Bronchial epithelial cell (primary cell): ENCODE results near the gene ZNF497. TPM values are rescaled to one million over a fixed set of nuclear protein-coding genes. Genes with fewer than 3 reads are reported as not detected.

Source experiments
- DNase-seq: peaks from one replicate; pipeline ENCODE4 v3.0.0-alpha.2; 2010; ENCODE audit warnings: low read depth
- FAIRE-seq: peaks from 2 replicates; lab custom pipeline; 2011; peaks lifted over from hg19 to GRCh38; lab: Jason Lieb, UNC
- H3K27me3 ChIP-seq: 2 replicates; pipeline ENCODE4 v1.5.1; 2011; ENCODE audit warnings: low read length; ENCODE audit not compliant: control insufficient read depth, insufficient read depth
- H3K36me3 ChIP-seq: 2 replicates; pipeline ENCODE4 v1.5.1; 2011; ENCODE audit warnings: low read length; ENCODE audit not compliant: control insufficient read depth, insufficient read depth
- H3K4me3 ChIP-seq: 2 replicates; pipeline ENCODE4 v1.5.1; 2011; ENCODE audit warnings: mild to moderate bottlenecking, low read depth, low read length, control low read depth
- total RNA-seq: library from RNA; depleted of rRNA; stranded (reverse); fragments of >200 nt; gene quantifications from 2 replicates; pipeline ENCODE4 v1.2.1, GENCODE V29; 2014
- TF ChIP-seq, protein P1 (sequence below): IDR thresholded peaks from 2 replicates; pipeline ENCODE4 v1.5.1; 2011; ENCODE audit warnings: mild to moderate bottlenecking, moderate library complexity, low read length, control low read depth, inconsistent platforms; ENCODE audit not compliant: insufficient read depth, severe bottlenecking

Gene ZNF497
- total RNA-seq, 1 donor from 2014 or later, result 0.53 TPM

DNA sequence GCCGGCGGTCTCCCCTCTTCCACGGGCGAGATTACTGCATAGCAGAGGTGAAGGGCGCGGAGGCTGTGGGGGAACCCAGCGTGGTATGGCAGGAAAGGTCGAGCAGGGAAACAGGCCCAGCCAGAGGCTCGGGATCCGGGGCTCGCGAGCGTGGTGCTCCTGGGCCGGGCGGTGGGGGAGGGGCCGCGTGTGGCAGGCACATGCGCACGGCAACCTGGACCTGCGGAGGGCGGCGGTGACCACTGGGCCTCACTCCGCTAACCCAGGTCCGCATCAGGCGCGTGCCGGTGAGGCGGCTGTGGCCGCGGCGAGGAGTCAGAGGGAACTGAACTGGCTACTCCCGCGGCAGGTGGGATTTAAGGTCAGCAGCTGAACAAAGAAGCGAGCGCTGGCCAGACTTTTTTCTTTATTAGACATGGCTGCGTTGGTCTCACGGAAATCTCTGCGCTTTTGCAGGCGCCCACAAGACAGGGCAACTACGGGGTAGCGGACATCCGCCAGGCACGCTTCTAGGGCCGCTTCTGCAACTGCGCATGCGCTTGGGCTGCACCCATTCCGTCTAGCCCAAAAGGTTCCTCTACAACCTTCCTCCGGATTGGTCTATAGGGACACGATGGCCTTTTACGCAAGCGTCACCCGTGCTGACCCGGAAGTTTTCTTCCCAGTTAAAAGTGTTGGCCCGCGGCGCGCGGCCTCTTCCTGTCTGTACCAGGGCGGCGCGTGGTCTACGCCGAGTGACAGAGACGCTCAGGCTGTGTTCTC lies 24.2 kb upstream of the ZNF497 start, which contains the start of gene RPS5:
Gene RPS5 (plus strand): TSS at position 694 of the 762 bp plus-strand sequence. CDS start 869 bp downstream, outside the sequence.
- H3K36me3 ChIP-seq, result peaks cover 12% of the 10 kb centered on the region
- peak; percentile 97 for DNase-seq
- peak within 1 kb of the TSS; percentile 59 for H3K4me3 ChIP-seq
- FAIRE-seq, result peak; percentile 89
- TF ChIP-seq, protein P1, sequence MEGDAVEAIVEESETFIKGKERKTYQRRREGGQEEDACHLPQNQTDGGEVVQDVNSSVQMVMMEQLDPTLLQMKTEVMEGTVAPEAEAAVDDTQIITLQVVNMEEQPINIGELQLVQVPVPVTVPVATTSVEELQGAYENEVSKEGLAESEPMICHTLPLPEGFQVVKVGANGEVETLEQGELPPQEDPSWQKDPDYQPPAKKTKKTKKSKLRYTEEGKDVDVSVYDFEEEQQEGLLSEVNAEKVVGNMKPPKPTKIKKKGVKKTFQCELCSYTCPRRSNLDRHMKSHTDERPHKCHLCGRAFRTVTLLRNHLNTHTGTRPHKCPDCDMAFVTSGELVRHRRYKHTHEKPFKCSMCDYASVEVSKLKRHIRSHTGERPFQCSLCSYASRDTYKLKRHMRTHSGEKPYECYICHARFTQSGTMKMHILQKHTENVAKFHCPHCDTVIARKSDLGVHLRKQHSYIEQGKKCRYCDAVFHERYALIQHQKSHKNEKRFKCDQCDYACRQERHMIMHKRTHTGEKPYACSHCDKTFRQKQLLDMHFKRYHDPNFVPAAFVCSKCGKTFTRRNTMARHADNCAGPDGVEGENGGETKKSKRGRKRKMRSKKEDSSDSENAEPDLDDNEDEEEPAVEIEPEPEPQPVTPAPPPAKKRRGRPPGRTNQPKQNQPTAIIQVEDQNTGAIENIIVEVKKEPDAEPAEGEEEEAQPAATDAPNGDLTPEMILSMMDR, result no peak
- no peaks in the 10 kb centered on the region for H3K27me3 ChIP-seq

DNA sequence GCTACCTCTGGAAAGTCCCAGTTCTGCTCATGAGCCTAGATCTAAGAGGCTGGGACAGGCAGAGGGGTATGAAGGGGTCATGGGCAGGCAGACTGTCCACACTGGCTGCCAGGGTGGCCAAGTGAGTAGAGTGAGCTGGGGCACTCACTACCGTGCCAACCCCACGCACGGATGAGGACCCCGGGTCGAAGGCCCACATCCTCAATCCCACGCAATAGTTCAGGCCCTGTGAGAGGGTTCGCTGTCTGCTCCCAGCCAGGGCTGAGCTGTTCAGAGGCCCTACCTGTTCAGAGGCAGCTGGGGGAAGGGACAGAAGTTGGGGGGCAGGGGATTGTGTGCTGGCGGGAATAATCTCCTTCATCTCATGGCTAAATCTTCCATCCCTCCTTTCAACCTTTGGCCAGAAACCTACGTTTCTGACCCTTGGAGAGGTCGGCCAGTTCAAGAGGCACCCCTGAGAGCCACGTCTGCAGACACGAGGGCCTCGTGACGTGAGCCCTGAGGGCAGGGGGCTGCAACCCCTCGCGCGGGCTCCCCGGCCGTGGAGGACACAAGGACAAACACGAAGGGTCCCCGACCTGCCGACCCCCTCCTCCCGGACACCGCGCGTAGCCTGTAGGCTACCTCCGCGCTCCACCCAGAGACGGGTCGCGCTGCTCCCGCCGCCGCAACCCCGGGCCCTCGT lies 23.5 kb upstream of the ZNF497 start:
- TF ChIP-seq, protein P1, result no peak
- FAIRE-seq, result no peak
- H3K4me3 ChIP-seq, result peak overlapping the region; percentile 59
- peaks cover 10% of the 10 kb centered on the region for H3K36me3 ChIP-seq
- H3K27me3 ChIP-seq, result no peaks in the 10 kb centered on the region
- DNase-seq, result no peak

DNA sequence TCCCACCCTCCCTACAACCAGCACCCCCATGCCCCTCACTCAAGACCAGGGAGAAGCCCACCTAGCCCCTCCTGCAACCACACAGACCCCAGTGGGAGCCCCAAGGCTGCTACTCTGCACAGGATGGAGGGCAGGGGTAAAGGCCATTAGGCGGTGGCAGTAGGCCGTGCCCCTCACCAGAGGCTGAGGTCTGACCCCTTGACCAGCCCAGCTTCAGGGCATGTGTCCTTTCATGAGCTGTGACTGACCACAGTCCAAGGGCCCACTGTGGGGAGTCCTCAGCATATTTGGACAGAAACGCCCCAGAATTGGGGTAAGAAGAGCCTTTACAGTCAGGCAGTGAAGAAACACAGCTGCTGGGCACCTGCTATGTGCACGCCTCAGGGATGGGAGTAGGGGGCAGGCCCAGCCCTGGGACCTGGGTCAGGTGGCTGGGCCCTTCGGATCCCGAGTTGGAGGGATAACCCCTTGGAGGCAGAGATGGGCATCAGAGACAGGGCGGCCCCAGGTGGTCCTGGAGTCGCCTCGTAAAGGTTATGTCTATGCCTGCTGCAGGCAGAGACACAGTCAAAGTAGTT lies 22.9 kb upstream of the ZNF497 start:
- Histone ChIP-seq H3K27me3 (no peaks in the 10 kb centered on the region), H3K4me3 (peak overlapping the region; percentile 59), H3K36me3 (peaks cover 6% of the 10 kb centered on the region)
- FAIRE-seq (no peak), DNase-seq (no peak)
- TF ChIP-seq, protein P1, result no peak

DNA sequence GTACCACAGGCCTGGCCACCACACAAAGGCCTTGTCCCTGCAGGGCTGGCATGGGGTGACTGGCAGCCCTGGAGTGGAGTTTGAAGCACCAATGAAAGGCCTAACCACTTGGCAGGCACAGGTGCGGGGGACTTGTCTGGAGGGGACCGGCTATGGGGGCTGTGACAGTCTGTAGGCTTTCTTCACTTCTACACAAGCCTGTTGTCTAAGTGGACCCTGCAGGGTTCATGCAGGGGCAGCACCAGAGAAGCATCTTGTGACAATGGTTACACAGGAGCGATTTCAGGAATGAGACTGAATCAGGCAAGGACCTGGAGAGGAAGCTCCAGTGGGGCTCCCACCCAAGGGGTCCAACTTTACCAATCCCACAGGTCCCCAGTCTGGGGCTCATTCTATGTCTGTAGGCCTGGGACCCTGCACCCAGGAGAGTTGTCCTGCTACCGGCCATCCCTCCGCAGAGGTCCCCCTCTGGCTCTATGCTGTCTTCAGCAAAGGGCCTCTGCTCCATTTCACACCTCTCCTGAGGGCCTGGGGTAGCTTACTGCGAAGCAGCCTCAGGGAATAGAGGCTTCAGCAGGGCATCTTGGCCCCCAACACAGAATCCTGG lies 20.5 kb upstream of the ZNF497 start:
- FAIRE-seq, result no peak
- DNase-seq, result no peak
- TF ChIP-seq, protein P1, result no peak
- H3K4me3 ChIP-seq, result no peak overlapping the region
- no peaks in the 10 kb centered on the region for H3K27me3 ChIP-seq
- peaks cover 3% of the 10 kb centered on the region for H3K36me3 ChIP-seq

DNA sequence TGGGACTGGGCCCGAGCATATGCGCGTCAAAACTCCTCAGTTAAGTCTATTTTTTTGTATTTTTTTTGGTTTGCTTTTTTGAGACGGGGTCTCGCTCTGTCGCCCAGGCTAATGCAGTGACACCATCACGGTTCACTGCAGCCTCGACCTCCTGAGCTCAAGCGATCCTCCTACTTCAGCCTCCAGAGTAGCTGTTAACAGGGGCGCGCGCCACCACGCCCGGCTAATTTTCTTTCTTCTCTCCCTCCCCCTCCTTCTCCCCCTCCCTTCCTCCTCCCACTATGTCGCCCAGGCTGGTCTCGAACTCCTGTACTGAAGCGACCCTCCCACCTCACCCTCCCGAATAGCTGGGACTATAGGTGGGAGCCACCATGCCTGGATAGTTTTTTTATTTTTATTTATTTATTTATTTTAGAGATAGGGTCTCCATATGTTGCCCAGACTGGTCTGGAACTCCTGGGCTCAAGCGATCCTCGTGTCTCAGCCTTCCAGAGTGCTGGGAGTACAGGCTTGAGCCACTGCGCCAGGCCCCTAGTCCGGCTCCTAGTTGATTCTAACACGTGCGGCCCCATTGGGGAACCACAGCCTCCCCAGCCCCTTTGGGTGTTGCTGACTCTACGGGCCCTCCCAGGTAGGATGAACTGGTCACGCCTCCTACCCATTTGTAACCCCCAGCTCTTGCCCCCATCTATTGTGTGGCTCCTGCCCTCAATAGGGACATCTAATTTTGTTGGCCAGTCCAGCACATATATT lies 19.1 kb upstream of the ZNF497 start:
- H3K36me3 ChIP-seq, result no peaks in the 10 kb centered on the region
- DNase-seq (no peak), FAIRE-seq (no peak)
- H3K27me3 ChIP-seq, result no peaks in the 10 kb centered on the region
- H3K4me3 ChIP-seq, result peak overlapping the region; percentile 51
- TF ChIP-seq, protein P1, result no peak
